HCT116 (cell line): ENCODE measurements around the gene EBI3. TPM values are rescaled to one million over a fixed set of nuclear protein-coding genes. Genes with fewer than 3 reads are reported as not detected.

ENCODE experiments used
- ATAC-seq: fragments of 200-7000 bp; cut with Tn5 transposase; 2 replicates; pipeline ENCODE4 v1.9.1; 2020; ENCODE audit warnings: mild to moderate bottlenecking, moderate library complexity
- BruUV-seq: library from RNA; stranded (reverse); fragments of 400-500 nt; replicated peaks from 2 replicates; lab custom pipeline; 2021; lab: Mats Ljungman, UMichigan
- CTCF ChIA-PET: fragments of 300-600 bp; sonication (Branson Sonifier 250); formaldehyde crosslinking; loops from one replicate; lab custom pipeline; 2021; ENCODE audit warnings: antibody characterized with exemption; lab: Charles Lee
- POLR2A ChIA-PET: fragments of 300-600, 350-600 bp; sonication (Branson Sonifier 250); formaldehyde crosslinking; loops from one replicate; lab custom pipeline; 2021; ENCODE audit warnings: antibody characterized with exemption; lab: Charles Lee
- RAD21 ChIA-PET, 2 experiments: fragments of 300-600 bp; sonication (Branson Sonifier 250); formaldehyde crosslinking; loops; one replicate each; lab custom pipeline; 2023; ENCODE audit warnings: low total read pairs in 2 of 2; ENCODE audit not compliant: uncharacterized antibody in 2 of 2, unreplicated experiment in 2 of 2, low non-redundant PET in 1 of 2; lab: Charles Lee
- DNase-seq: peaks from one replicate; pipeline ENCODE4 v3.0.0-alpha.2; 2010; ENCODE audit warnings: low read depth, low spot score
- H2AFZ ChIP-seq: fragments of 200-600 bp; shearing (Covaris generic), sonication (generic); 2 replicates; pipeline ENCODE4 v1.6.1; 2017; ENCODE audit warnings: low read depth, mixed run types, mixed read lengths, antibody characterized with exemption, low read length; ENCODE audit not compliant: poor library complexity, severe bottlenecking
- H3K27ac ChIP-seq: 2 replicates; pipeline ENCODE4 v1.5.1; 2012; ENCODE audit warnings: low read depth, low read length
- H3K27me3 ChIP-seq: fragments of 200-600 bp; sonication (generic); 2 replicates; pipeline ENCODE4 v1.6.1; 2016; ENCODE audit warnings: mixed run types, low read length, mixed read lengths; ENCODE audit not compliant: insufficient read depth
- H3K36me3 ChIP-seq, 2 experiments: fragments of 200-500 bp in 1 of 2; fragments of 200-600 bp in 1 of 2; sonication (Bioruptor generic) in 1 of 2; sonication (generic) in 1 of 2; 2 replicates each; pipeline versions ENCODE4 v1.5.1 to v1.6.1; 2014 to 2016; ENCODE audit warnings: low read length in 2 of 2, inconsistent platforms in 1 of 2, mixed read lengths in 1 of 2, mixed run types in 1 of 2; ENCODE audit not compliant: insufficient read depth in 2 of 2, control insufficient read depth in 1 of 2
- H3K4me1 ChIP-seq, 2 experiments: fragments of 200-600 bp in 1 of 2; sonication (generic) in 1 of 2; 2 replicates each; pipeline versions ENCODE4 v1.5.1 to v1.6.1; 2012 to 2017; ENCODE audit warnings: low read length in 2 of 2, inconsistent platforms in 1 of 2, mild to moderate bottlenecking in 1 of 2, mixed read lengths in 1 of 2, mixed run types in 1 of 2, moderate library complexity in 1 of 2; ENCODE audit not compliant: insufficient read depth in 2 of 2, control insufficient read depth in 1 of 2
- H3K4me2 ChIP-seq: fragments of 200-600 bp; sonication (generic); 2 replicates; pipeline ENCODE4 v1.6.1; 2017; ENCODE audit warnings: mixed run types, low read length, mixed read lengths
- H3K4me3 ChIP-seq, 2 experiments: fragments of 200-600 bp in 1 of 2; sonication (generic) in 1 of 2; replicated peaks in 1 of 2; 2 replicates each; pipeline ENCODE4 v1.5.1; 2011 to 2016; ENCODE audit warnings: low read length in 2 of 2, control low read depth in 1 of 2, low read depth in 1 of 2, mild to moderate bottlenecking in 1 of 2, mixed read lengths in 1 of 2, mixed run types in 1 of 2
- H3K79me2 ChIP-seq: fragments of 200-600 bp; sonication (generic); 2 replicates; pipeline ENCODE4 v1.6.1; 2017; ENCODE audit warnings: mild to moderate bottlenecking, mixed run types, low read length, moderate library complexity, mixed read lengths; ENCODE audit not compliant: insufficient read depth
- H3K9ac ChIP-seq: fragments of 200-600 bp; sonication (generic); 2 replicates; pipeline ENCODE4 v1.6.1; 2016; ENCODE audit warnings: low read length, mixed read lengths
- H3K9me2 ChIP-seq: fragments of 200-600 bp; sonication (generic), shearing (Covaris generic); 2 replicates; pipeline ENCODE4 v1.6.1; 2017; ENCODE audit warnings: mixed run types, mild to moderate bottlenecking, moderate library complexity; ENCODE audit not compliant: insufficient read depth
- H3K9me3 ChIP-seq, 2 experiments: fragments of 200-500 bp in 1 of 2; fragments of 200-600 bp in 1 of 2; sonication (Bioruptor generic) in 1 of 2; sonication (generic) in 1 of 2; 2 replicates each; pipeline ENCODE4 v1.6.1; 2014 to 2017; ENCODE audit warnings: low read length in 2 of 2, mixed read lengths in 2 of 2, inconsistent platforms in 1 of 2, low read depth in 1 of 2, mild to moderate bottlenecking in 1 of 2, mixed run types in 1 of 2, moderate library complexity in 1 of 2; ENCODE audit not compliant: control insufficient read depth in 1 of 2, insufficient read depth in 1 of 2
- H4K20me1 ChIP-seq: fragments of 200-600 bp; sonication (generic), shearing (Covaris generic); 2 replicates; pipeline ENCODE4 v1.6.1; 2017; ENCODE audit warnings: mixed run types, mild to moderate bottlenecking, moderate library complexity; ENCODE audit not compliant: insufficient read depth
- ELF1 ChIP-seq: IDR thresholded peaks from 2 replicates; pipeline ENCODE4 v1.6.1; 2012; ENCODE audit warnings: low read depth, borderline replicate concordance
- POLR2A ChIP-seq: IDR thresholded peaks from 2 replicates; pipeline ENCODE4 v1.7.0; 2011; ENCODE audit warnings: borderline replicate concordance; ENCODE audit not compliant: insufficient read depth, insufficient read length; ENCODE audit errors: extremely low read depth
- POLR2AphosphoS5 ChIP-seq: IDR thresholded peaks from 2 replicates; pipeline ENCODE4 v1.6.1; 2011; ENCODE audit warnings: mild to moderate bottlenecking, low read depth, low read length, moderate library complexity
- REST ChIP-seq: IDR thresholded peaks from 2 replicates; pipeline ENCODE4 v1.6.1; 2012; ENCODE audit warnings: low read depth
- SIN3A ChIP-seq: IDR thresholded peaks from 2 replicates; pipeline ENCODE4 v1.6.1; 2012; ENCODE audit warnings: low read depth
- SP1 ChIP-seq: IDR thresholded peaks from 2 replicates; pipeline ENCODE4 v1.6.1; 2012; ENCODE audit warnings: low read depth
- ZNF274 ChIP-seq: fragments of 200-500 bp; sonication (Bioruptor generic); IDR thresholded peaks from 2 replicates; pipeline ENCODE4 v1.6.1; 2014; ENCODE audit warnings: mild to moderate bottlenecking, low read depth, low read length, inconsistent platforms
- intact Hi-C: fragments of 100-400 bp; cut with micrococcal nuclease; formaldehyde crosslinking; loops from 2 replicates; pipeline ENCODE4 v1.10.0; 2022
- total RNA-seq: library from RNA; stranded (reverse); gene quantifications from one replicate; pipeline ENCODE4 v1.2.1, GENCODE V29; 2021; ENCODE audit not compliant: unreplicated experiment
- TF ChIP-seq, protein P1 (sequence below): IDR thresholded peaks from 2 replicates; pipeline ENCODE4 v1.6.1; 2012

The EBI3 gene
- total RNA-seq, 1 experiment from 2014 or later = 1.2 TPM

DNA sequence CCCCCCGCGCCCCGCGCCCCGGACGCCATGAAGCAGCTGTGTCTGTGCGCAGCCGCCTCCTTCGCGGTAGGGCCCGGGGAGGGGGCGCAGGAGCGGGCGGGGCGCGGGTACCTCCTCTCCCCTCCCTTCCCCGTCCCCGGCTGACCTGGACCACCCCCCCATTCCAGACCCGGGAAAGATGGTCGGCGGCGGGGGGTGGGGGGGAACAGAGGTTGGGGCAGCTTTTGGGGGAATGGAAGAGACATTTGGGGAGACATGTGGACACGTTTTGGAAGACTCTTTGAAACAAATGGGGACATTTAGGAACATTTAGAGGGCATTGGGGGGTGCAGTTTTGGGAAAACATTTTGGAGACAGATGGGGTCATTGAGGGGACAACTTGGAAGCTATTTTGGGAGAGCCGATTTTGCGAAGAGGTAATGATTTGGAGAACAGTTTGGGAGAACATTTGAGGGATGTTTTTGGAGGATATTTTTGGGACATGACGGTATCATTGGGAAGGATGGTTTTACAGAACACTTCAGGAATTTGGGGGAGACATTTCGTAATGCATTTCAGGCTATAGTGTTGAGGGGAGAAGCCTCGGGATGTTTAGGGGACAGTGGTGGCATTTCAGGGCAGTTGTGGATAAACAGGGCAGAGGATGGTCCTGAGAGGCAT is 30.7 kb upstream of the EBI3 start:
- no peak for ATAC-seq
- no peaks in the 10 kb centered on the region for H3K9me2 ChIP-seq
- no peaks in the 10 kb centered on the region for H3K79me2 ChIP-seq
- H3K9me3 ChIP-seq = no peaks in the 10 kb centered on the region
- no peaks in the 10 kb centered on the region for H3K36me3 ChIP-seq
- H2AFZ ChIP-seq = no peak overlapping the region
- H4K20me1 ChIP-seq = no peaks in the 10 kb centered on the region
- H3K27me3 ChIP-seq = peaks cover 3% of the 10 kb centered on the region; the same call in 1 of the 2 replicates
- DNase-seq = no peak
- BruUV-seq = no TSS peak
- RAD21 ChIA-PET = no interaction called here
- H3K27ac ChIP-seq = no peak overlapping the region
- intact Hi-C loops = no loop called here
- POLR2A ChIA-PET = no interaction called here
- no peak overlapping the region for H3K9ac ChIP-seq
- peak overlapping the region; percentile 84; the same call in 1 of the 2 replicates for H3K4me2 ChIP-seq
- TF ChIP-seq ELF1 = no peak
- no peak for TF ChIP-seq POLR2AphosphoS5
- no peak for TF ChIP-seq ZNF274
- TF ChIP-seq SIN3A = no peak
- no peak for TF ChIP-seq REST
- TF ChIP-seq POLR2A = no peak
- no peak for TF ChIP-seq SP1
- TF ChIP-seq, protein P1, sequence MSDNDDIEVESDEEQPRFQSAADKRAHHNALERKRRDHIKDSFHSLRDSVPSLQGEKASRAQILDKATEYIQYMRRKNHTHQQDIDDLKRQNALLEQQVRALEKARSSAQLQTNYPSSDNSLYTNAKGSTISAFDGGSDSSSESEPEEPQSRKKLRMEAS = no peak
- H3K4me1 ChIP-seq = peaks cover 5 to 17% of the 10 kb centered on the region in 2 experiments; a peak in 3 of 4 replicates
- CTCF ChIA-PET = no interaction called here
- no peak overlapping the region for H3K4me3 ChIP-seq
